ENCODE data around the gene DCAKD. TPM values are rescaled to one million over a fixed set of nuclear protein-coding genes. Genes with fewer than 3 reads are reported as not detected.

DCAKD gene
- total RNA-seq, result 10 to 100 TPM; 47.7 to 53.2 (median 49.5) TPM

GRCh38 chr17:45051060-45051719, at the start of gene DCAKD:
DCAKD (minus strand) TSS chr17:45051632; CDS start chr17:45034885, 16,747 bp downstream.
- TF ChIP-seq POLR2A (IDR thresholded peaks at IDR 0.05), result peak; percentile 65 to 82
- peak in 4 of 5 experiments; percentile 14 to 59 (median 36) for TF ChIP-seq CTCF (IDR thresholded peaks at IDR 0.05)
- peak in 1 of 2 donors; percentile 73 for TF ChIP-seq EP300 (IDR thresholded peaks at IDR 0.05)
- H3K27me3 ChIP-seq, result no peaks in the 10 kb centered on the region
- peak within 1 kb of the TSS; percentile 38 to 68 (median 56) for H3K4me3 ChIP-seq
- no peaks in the 10 kb centered on the region for H3K36me3 ChIP-seq
- no peaks in the 10 kb centered on the region for H3K9me3 ChIP-seq
- peak within 1 kb of the TSS; percentile 74 to 93 (median 91) for H3K27ac ChIP-seq
- H3K4me1 ChIP-seq, result peaks cover 0 to 33% (median 16%) of the 10 kb centered on the region in 4 donors
- WGBS, 2 donors, result 0 to 3% methylated on average over 6 to 22 of the region's 56 CpGs
- DNase-seq (ENCODE audit: low spot score in 2 of 2), result peak; percentile 82 to 89

- peak; percentile 83 to 93 for DNase-seq (ENCODE audit: low spot score in 2 of 2)
- Histone ChIP-seq H3K4me3 (no peak overlapping the region), H3K9me3 (no peaks in the 10 kb centered on the region), H3K27ac (peak overlapping the region; percentile 41 to 95 (median 70)), H3K36me3 (peaks cover 0 to 93% (median 57%) of the 10 kb centered on the region in 3 donors), H3K27me3 (no peaks in the 10 kb centered on the region), H3K4me1 (peaks cover 0 to 72% (median 23%) of the 10 kb centered on the region in 4 donors)
- WGBS, 2 donors, result 43 to 47% methylated on average over 9 of the region's 9 CpGs
- TF ChIP-seq POLR2A (IDR thresholded peaks at IDR 0.05) (no peak), EP300 (IDR thresholded peaks at IDR 0.05) (peak in 1 of 2 donors; percentile 66), CTCF (IDR thresholded peaks at IDR 0.05) (peak; percentile 80 to 92 (median 87))
Measured at GRCh38 chr17:45098869-45099616, 47.6 kb upstream of the DCAKD start.

- Histone ChIP-seq H3K9me3 (no peaks in the 10 kb centered on the region), H3K4me1 (peaks cover 0 to 80% (median 30%) of the 10 kb centered on the region in 4 donors), H3K36me3 (peaks cover 0 to 92% (median 55%) of the 10 kb centered on the region in 3 donors), H3K27me3 (no peaks in the 10 kb centered on the region), H3K4me3 (no peak overlapping the region), H3K27ac (peak overlapping the region; percentile 41 to 95 (median 70))
- 81 to 85% methylated on average over 13 of the region's 13 CpGs for WGBS, 2 donors
- DNase-seq (ENCODE audit: low spot score in 2 of 2), result no peak
- TF ChIP-seq EP300 (IDR thresholded peaks at IDR 0.05), result no peak
- no peak for TF ChIP-seq CTCF (IDR thresholded peaks at IDR 0.05)
- no peak for TF ChIP-seq POLR2A (IDR thresholded peaks at IDR 0.05)
Measured at GRCh38 chr17:45098081-45098868, 46.8 kb upstream of the DCAKD start.

GRCh38 chr17:45096926-45097325, 45.5 kb upstream of the DCAKD start:
- WGBS, 2 donors, result 94 to 96% methylated on average over 11 of the region's 11 CpGs
- H3K4me1 ChIP-seq, result peaks cover 0 to 81% (median 39%) of the 10 kb centered on the region in 4 donors

More at GRCh38 chr17:45096926-45097325, 45.5 kb upstream of the DCAKD start:
- peak overlapping the region in 3 of 4 donors; percentile 31 to 95 (median 91) for H3K27ac ChIP-seq
- H3K36me3 ChIP-seq, result peaks cover 0 to 81% (median 43%) of the 10 kb centered on the region in 3 donors
- H3K27me3 ChIP-seq, result no peaks in the 10 kb centered on the region
- TF ChIP-seq EP300 (IDR thresholded peaks at IDR 0.05), result no peak
- no peak for TF ChIP-seq POLR2A (IDR thresholded peaks at IDR 0.05)
- no peak for TF ChIP-seq CTCF (IDR thresholded peaks at IDR 0.05)
- no peaks in the 10 kb centered on the region for H3K9me3 ChIP-seq
- no peak for DNase-seq (ENCODE audit: low spot score in 2 of 2)
- no peak overlapping the region for H3K4me3 ChIP-seq
